ENCODE data around the gene KRT6B.
"Not testable (repeated sequence)": the region's sequence is repeated elsewhere in the genome, so short reads cannot be mapped to it uniquely, and the experiment has no call there.

The KRT6B gene

GRCh38 chr12:52411815-52412214 lies 40.1 kb downstream of the KRT6B start:
- H3K27ac Mint-ChIP-seq = no peak overlapping the region
- no peaks in the 10 kb centered on the region for H3K27me3 Mint-ChIP-seq (ENCODE audit: low read depth, poor library complexity)
- H3K4me3 Mint-ChIP-seq = no peak overlapping the region
- TF ChIP-seq CTCF (IDR thresholded peaks at IDR 0.05) = no peak
- no peaks in the 10 kb centered on the region for H3K36me3 Mint-ChIP-seq (ENCODE audit: low read depth)
- H3K4me1 Mint-ChIP-seq = peaks cover 22% of the 10 kb centered on the region
- H3K9me3 Mint-ChIP-seq = peaks cover 18% of the 10 kb centered on the region
- DNase-seq = no peak

GRCh38 chr12:52410589-52411248 lies 41.2 kb downstream of the KRT6B start:
- Mint-ChIP-seq H3K9me3 (peaks cover 18% of the 10 kb centered on the region), H3K4me1 (peaks cover 16% of the 10 kb centered on the region)
- not testable (repeated sequence) for H3K36me3 Mint-ChIP-seq (ENCODE audit: low read depth); H3K27me3 Mint-ChIP-seq (ENCODE audit: low read depth, poor library complexity); DNase-seq; H3K4me3 Mint-ChIP-seq; H3K27ac Mint-ChIP-seq

- Mint-ChIP-seq H3K4me3 (no peak overlapping the region), H3K36me3 (ENCODE audit: low read depth) (no peaks in the 10 kb centered on the region), H3K9me3 (peaks cover 18% of the 10 kb centered on the region), H3K27me3 (ENCODE audit: low read depth, poor library complexity) (no peaks in the 10 kb centered on the region), H3K4me1 (peaks cover under 1% of the 10 kb centered on the region), H3K27ac (no peak overlapping the region)
- TF ChIP-seq CTCF (IDR thresholded peaks at IDR 0.05) = no peak
- DNase-seq = no peak
Observed at GRCh38 chr12:52407918-52408317, 44.0 kb downstream of the KRT6B start.

GRCh38 chr12:52405922-52406385 lies 46.0 kb downstream of the KRT6B start, which contains the start of gene KRT82:
Gene KRT82 (minus strand): TSS chr12:52406335. CDS start chr12:52406277, 58 bp downstream.
- Mint-ChIP-seq H3K36me3 (ENCODE audit: low read depth) (no peaks in the 10 kb centered on the region), H3K4me3 (no peak within 1 kb of the TSS), H3K27ac (no peak within 1 kb of the TSS), H3K9me3 (peaks cover 15% of the 10 kb centered on the region), H3K27me3 (ENCODE audit: low read depth, poor library complexity) (peaks cover 6% of the 10 kb centered on the region), H3K4me1 (no peaks in the 10 kb centered on the region)
- no peak for TF ChIP-seq CTCF (IDR thresholded peaks at IDR 0.05)
- no peak for DNase-seq

GRCh38 chr12:52404951-52405350 lies 47.0 kb downstream of the KRT6B start:
- no peaks in the 10 kb centered on the region for H3K36me3 Mint-ChIP-seq (ENCODE audit: low read depth)
- no peak for DNase-seq
- no peak overlapping the region for H3K4me3 Mint-ChIP-seq
- H3K9me3 Mint-ChIP-seq = peaks cover 11% of the 10 kb centered on the region
- H3K27ac Mint-ChIP-seq = no peak overlapping the region
- H3K4me1 Mint-ChIP-seq = no peaks in the 10 kb centered on the region
- peaks cover 6% of the 10 kb centered on the region for H3K27me3 Mint-ChIP-seq (ENCODE audit: low read depth, poor library complexity)
- no peak for TF ChIP-seq CTCF (IDR thresholded peaks at IDR 0.05)

GRCh38 chr12:52403561-52403960 lies 48.4 kb downstream of the KRT6B start:
- no peak for DNase-seq
- peaks cover 6% of the 10 kb centered on the region for H3K27me3 Mint-ChIP-seq (ENCODE audit: low read depth, poor library complexity)
- no peaks in the 10 kb centered on the region for H3K4me1 Mint-ChIP-seq
- H3K36me3 Mint-ChIP-seq (ENCODE audit: low read depth) = no peaks in the 10 kb centered on the region
- no peak overlapping the region for H3K4me3 Mint-ChIP-seq
- H3K9me3 Mint-ChIP-seq = peaks cover 8% of the 10 kb centered on the region
- no peak for TF ChIP-seq CTCF (IDR thresholded peaks at IDR 0.05)
- no peak overlapping the region for H3K27ac Mint-ChIP-seq

Data from nephron progenitor cell (in vitro differentiated cells).